ENCODE data around the gene RBM8A.
"Not testable (repeated sequence)": the region's sequence is repeated elsewhere in the genome, so short reads cannot be mapped to it uniquely, and the experiment has no call there.

The RBM8A gene

DNA sequence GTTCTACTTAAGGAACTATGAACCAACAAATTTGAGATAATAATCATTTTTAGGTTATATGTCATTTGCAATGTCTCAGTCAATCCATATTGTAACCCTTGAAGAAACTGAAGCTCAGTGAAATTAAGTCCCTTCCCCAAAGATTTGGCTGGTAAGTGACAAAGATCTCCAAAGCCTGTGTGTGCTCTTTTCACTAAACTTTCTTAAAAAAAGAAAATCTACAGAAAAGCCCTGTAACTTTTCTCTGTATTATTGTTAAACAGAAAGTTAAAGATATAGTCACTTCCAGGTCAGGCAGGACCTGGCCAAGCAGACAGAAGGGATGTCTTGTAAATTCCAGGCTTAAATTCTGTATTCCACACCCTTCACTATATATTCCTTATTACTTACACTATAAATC lies 29.1 kb upstream of the RBM8A start:
- DNase-seq (ENCODE audit: low read depth): no peak

DNA sequence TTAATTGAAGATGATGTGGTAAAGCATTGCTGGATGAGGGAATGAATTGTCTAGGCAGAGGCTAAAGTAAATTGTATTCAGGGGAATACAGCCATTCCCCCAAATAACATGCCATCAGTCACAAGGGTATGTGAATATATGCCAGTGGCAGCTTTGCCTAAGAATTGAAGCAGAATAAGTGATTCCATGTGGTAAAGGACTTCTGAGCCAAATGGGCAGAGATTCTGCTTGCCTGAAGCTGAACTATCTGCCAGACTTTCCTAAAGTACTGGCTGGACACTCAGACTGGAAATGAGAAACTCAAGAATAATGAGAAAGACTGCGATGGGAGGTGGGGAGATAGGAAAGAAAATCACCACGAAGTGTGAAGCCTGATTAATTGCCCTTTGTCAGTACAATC lies 28.2 kb upstream of the RBM8A start:
- DNase-seq (ENCODE audit: low read depth): no peak

DNA sequence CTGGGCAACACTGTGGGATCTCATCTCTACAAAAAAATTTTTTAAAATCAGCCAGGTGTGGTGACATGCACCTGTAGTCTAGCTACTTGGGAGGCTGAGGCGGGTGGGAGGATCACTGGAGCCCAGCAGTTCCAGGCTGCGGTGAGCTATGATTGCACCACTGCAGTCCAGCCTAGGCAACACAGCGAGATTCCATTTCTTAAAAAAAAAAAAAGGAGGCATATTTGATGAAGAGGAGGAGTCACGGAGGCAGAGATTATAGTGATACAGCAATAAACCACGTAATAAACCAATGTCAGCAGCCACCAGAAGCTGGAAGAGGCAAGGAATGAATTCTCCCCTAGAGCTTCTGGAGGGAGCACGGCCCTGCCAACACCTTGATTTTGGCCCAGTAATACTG lies 26.6 kb upstream of the RBM8A start:
- no peak for DNase-seq (ENCODE audit: low read depth)

DNA sequence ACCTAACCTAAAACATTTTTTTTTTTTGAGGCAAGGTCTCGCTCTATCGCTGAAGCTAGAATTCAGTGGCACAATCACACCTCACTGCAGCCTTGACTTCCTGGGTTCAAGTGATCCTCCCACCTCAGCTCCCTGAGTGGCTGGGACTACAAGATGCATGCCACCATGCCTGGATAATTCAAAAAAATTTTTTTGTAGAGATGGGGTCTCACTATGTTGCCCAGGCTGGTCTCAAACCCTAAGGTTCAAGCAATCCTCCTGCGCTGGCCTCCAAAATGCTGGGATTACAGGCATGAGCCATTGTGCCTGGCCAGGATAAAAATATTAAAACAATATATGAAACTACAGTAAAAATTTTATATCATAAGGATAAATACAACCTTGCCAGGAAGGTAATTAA lies 25.6 kb upstream of the RBM8A start:
- no peak for DNase-seq (ENCODE audit: low read depth)

DNA sequence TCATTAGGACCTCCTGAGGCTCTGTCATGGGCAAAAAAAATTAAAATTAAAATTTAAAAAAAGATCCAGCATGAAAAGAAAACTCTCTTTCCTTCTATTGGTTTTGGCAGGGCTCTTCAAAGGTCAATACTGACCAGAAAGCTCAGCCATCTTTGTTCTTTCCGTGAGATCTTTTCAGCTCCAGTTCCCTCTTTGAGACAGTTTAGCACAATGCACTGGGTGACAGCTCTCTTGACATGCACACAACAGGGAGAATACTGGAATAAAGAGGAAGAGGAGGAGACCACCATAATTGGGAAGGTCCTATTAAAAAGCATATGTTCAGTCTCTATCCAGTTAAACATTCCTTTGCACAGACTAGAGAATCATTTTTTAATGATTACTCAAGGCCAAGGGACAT lies 24.2 kb upstream of the RBM8A start:
- DNase-seq (ENCODE audit: low read depth): no peak

DNA sequence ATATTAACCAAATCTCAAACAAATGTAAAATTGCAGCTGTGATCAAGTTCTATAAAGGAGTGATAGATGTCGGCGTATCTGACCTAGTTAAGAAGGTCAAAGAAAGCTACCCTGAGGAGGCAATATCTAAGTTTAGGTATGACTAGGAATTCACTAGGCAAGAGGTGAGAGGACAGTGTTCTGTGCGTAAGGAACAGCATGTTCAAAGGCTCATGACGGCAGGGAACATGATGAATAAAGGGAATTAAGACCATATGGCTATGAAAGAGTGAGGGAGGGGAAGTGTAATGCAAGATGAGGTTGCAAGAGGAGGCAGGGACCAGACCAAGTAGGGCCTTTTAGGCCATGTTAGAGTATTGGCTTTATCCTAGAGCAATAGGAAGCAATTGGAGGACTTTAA lies 21.9 kb upstream of the RBM8A start:
- DNase-seq (ENCODE audit: low read depth): no peak

DNA sequence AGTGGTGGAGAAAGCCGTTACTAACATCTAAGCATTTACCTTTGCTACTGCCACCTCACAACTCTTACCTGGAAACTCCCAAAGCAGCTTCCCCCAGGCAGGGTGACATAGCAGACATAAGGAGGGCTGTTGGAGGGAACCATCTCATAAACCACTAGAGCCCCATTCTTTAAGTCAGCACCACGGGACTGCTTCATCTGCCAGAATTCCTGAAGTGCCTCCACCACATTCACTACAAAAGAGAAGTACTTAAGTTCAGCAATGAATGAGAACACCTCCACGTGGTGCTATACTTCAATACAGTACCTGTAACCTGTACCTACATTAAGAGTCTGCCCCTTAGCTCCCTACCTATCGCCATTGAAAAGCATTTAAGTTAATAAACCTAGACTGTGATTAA lies 20.3 kb upstream of the RBM8A start:
- no peak for DNase-seq (ENCODE audit: low read depth)

DNA sequence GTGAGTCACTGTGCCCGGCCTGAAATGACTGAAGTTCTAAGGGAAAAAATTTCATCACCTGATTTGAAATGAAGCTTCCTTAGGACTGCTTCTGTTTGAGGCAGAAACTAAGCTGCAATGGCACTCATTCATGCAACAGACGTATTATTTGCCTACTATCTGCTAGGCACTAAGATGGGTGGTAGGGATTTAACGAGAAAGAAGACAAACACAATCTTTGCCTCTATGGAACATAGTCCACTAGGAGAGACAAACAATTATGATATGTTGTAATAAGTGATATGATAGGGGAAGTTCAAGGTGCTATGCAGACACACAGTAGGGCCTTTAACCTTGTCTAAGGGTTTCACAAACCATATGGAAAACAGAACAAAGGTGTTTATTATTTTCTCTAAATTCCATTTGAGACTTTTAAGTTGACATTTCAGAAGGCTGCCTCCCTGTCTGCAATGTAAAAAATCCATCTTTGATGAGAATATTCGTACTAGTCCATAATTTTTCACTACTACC lies 19.2 kb upstream of the RBM8A start:
- no peak for DNase-seq (ENCODE audit: low read depth)

DNA sequence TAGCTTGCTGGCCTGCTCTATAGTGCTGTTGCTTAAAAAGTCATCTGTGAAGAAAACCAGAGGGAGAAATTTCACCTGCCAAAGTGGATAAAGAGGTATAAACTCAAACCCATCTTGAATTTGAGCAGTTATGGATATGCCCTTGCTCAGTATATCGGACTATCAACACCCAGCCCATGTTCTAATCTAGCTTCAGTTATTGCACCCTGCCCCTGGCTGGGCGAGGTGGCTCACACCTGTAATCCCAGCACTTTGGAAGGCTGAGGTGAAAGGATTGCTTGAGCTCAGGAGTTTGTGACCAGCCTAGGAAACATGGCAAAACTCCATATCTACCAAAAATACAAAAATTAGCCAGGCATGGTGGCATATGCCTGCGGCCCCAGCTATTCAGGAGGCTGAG lies 17.2 kb upstream of the RBM8A start:
- DNase-seq (ENCODE audit: low read depth): no peak

DNA sequence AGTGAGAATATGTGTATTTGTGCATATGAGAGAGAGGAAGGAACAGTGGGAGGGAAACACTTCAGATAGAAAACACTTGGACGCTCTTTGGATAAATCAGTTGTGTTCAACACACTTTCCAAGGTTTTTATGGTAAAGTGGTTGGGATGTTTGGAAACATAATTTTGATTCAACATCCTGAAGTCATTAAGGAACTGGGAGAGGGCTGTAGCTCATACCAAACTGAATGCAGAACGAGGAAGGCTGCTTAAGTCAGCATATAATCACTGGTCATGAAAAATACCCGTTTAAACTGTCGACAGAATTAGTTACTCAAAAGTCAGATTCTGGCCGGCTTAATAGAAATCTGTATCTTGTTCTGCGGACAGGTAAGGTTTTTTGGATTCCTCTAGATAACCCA lies 15.6 kb upstream of the RBM8A start:
- DNase-seq (ENCODE audit: low read depth): no peak

DNA sequence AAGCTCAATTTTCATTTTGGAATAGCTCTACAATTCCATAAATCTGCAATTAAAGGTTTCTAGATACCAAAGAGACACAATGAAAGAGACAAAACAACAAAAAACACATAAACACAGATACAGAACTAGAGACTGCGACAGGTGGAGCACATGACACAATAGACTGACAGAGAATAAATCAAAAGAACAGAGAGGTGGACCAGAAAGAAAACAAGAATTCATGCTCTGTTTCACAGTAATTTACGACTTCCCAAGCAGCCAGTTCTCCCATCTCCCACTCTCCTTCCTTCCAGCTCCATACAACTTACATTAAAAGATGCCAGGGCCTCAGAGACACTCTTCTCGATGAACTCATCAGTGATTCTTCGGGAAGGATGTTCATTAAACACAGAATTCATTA lies 15.1 kb upstream of the RBM8A start:
- DNase-seq (ENCODE audit: low read depth): no peak

DNA sequence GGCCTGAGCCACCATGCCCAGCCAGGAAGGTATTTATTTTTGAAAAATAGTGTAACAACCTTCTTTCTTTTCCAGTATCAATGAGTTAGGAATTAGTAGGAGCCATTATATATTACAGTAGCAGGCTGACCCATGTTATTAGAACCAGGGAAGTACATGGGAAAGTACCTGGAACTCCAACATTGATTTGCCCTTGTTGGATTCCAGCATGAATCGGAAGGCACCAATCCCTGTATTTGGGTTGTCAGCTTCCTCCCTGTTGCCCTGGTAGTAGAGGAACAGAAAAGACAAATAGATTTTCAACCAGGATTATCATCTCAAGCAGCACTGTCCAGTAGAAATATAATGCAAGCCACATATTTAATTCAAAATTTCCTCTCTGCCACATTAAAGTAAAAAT lies 10.2 kb upstream of the RBM8A start:
- DNase-seq (ENCODE audit: low read depth): no peak

DNA sequence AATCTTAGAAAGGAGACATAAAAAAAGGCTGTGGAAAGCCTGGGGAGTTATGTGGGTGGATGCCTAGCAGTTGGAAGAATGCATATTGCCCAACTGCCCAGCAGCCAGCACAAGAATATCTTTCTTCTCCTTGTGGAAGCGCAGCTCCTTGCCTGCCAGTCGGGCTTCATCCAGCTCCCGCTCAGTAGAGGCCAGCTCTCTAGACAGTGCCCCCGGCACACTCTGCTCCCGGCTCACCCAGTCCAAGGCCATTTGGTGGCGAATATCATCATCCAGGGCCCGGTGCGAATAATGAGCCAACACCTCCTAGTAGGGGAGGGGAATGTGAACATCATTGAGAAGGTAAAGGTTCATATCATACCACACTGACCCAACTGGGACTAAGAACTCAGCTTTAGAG lies 9.0 kb upstream of the RBM8A start:
- DNase-seq (ENCODE audit: low read depth): no peak

DNA sequence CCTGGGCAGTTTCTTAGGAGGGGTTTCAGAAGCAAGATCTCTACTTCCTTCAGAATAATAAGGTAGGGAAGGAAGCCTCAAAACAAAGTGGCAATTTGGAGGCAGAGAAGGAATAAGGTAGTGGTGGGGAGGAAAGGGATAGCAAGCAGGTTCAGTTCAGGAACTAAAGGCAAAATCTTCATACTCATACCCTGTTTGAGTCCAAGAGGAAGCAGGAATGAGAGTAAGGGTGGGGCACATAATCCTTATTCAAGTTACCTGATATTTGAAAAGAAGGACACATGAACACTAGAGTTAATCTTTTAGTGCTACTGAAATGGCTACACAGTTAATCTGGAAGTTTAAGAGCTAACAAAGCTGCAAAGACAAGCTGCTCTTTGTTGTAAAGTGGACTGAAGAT lies 8.4 kb upstream of the RBM8A start:
- DNase-seq (ENCODE audit: low read depth): no peak

DNA sequence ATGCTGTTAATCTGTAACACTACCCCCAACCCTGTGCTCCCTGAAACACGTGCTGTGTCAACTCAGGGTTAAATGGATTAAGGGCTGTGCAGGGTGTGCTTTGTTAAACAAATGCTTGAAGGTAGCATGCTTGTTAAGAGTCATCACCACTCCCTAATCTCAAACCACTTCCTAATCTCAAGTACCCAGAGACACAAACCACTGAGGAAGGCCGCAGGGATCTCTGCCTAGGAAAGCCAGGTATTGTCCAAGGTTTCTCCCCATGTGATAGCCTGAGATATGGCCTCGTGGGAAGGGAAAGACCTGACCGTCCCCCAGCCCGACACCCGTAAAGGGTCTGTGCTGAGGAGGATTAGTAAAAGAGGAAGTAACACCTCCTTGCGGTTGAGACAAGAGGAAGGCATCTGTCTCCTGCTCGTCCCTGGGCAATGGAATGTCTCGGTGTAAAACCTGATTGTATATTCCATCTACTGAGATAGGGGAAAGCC lies 5.3 kb upstream of the RBM8A start:
- peak; percentile 16 for DNase-seq (ENCODE audit: low read depth)

DNA sequence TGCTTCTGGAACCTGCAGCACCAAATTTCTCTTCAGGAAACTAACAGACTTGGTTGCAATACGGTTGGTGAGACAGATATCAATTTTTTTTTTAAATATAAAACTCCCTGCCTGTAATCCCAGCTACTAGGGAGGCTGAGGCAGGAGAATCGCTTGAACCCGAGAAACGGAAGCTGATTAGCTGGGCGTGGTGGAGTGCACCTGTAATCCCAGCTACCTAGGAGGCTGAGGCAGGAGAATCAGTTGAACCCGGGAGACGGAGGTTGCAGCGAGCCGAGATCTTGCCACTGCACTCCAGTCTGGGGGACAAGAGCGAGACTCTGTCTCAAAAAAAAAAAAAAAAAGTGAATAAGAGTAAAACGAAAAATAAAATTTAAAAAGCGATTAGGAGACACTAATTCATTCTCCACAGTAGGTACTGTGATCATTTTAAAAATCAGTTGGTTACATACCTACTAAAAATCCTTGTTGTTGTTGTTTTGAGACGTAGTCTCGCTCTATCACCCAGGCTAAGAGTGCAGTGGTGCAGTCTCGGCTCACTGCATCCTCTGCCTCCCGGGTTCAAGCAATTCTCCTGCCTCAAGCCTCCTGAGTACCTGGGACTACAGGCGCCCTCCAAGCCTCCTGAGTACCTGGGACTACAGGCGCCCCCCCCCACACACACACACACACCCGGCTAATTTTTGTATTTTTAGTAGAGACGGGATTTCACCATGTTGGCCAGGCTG lies 796 bp upstream of the RBM8A start:
- no peak for DNase-seq (ENCODE audit: low read depth)

DNA sequence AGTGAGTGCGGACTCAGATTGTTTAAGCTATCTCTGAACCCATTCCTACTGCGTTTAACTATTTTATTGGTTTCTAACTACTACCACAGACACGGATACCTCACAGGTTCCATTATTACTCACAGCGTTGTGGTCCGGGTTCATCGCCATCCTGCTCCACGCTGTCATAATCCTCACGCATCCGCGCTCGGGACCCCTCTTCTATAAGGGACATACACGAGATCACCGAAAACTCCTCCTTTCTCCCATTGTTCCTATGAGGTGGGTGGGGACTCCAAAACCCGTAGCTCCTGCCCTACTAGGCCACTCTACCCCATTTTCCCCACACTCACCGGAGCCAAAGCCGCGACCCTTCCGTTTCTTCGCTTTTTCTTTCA lies 610 bp downstream of the RBM8A start:
- DNase-seq (ENCODE audit: low read depth): no peak

DNA sequence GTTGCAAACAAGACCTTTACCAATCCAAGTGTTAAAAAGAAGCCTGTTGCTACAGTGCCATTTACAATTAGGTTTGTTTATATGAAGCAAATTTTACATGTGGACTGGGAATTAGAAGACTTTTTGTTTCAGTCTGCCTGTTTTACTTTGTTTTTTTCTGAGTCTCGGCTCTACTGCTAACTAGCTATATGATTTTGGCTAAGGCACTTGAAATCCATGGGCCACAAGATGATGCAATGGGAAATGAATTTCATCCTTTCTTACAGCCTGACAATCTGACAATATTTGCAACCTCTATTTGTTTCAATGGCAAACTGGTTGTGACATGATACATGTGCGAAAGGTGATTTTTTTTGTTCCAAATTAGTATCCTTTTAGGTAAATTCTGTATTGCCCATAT lies 5.0 kb downstream of the RBM8A start:
- DNase-seq (ENCODE audit: low read depth): no peak

DNA sequence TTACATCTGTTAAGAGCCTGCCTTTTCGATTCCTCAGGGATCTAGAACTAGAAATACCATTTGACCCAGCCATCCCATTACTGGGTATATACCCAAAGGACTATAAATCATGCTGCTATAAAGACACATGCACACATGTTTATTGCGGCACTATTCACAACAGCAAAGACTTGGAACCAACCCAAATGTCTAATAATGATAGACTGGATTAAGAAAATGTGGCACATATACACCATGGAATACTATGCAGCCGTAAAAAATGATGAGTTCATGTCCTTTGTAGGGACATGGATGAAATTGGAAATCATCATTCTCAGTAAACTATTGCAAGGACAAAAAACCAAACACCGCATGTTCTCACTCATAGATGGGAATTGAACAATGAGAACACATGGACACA lies 7.0 kb downstream of the RBM8A start:
- DNase-seq (ENCODE audit: low read depth): not testable (repeated sequence)

DNA sequence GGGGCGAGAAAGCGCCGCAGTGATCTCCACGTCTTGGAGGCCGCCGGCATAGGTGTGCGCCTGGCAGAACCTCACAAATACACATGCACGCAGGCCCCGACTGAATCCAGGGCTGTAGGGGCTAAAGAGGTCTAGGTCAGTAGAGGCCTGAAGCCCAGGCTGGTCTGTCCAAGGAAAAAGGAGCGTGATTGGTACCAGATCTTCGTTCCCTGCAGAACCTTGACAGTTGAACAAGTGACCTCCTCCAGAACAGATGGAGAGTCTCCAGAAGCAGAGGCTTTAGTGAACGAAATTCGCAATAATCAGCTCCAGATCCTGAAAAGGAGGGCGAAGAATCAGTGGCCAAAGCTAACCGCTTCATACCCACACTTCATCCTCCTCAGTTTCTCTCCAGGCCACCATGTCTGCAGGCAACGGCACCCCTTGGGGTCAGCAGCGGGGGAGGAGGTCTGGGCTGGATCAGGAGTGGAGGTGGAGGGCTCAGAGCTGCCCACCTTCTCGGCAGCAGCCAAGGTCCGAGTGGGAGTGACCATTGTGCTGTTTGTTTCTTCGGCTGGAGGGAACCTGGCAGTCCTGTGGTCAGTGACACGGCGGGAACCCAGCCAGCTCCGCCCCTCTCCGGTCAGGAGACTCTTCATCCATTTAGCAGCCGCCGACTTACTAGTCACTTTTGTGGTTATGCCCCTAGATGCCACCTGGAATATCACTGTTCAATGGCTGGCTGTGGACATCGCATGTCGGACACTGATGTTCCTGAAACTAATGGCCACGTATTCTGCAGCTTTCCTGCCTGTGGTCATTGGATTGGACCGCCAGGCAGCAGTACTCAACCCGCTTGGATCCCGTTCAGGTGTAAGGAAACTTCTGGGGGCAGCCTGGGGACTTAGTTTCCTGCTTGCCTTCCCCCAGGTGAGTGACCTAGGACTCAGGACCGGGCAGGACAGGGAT lies 8.0 kb downstream of the RBM8A start:
- no peak for DNase-seq (ENCODE audit: low read depth)

DNA sequence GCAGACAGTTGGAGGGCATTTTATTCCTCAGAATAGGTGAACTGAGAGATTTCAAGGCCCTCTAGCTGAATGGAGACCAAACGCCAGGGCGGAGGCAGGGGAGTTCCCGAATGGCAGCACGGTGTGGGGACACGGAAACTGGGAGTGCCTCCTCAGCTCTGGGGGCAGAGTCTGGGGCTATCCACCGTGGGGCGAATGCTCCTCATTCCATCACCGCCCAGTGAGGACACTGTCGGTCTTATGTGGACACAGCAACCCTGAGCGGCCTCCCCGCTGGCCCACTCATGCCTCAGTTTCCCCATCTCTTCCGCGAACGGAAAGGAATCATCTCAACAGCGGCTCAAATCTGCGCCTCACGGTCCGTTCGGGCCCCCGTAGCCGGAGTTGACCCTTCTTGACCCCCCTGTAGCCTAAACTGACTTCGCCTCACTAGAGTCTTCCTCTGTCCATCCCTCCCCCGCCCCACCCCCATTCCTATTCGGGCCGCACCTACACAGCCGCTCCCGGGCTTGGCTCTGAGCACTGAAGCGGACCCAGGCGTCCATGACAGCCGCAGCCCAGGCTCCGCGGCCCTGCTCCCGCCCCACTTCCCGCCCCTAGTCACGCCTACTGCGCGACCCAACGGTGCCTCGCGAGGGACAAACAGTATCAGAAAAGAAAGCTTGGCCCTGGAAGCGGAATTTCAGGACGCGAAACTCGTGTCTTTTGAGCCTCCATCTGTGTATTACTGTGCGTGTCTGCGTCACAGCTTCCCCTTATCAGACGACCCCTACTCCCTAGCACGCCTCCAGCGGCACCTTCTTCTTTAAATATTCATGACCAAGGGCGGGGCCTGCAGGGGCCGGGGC lies 8.9 kb downstream of the RBM8A start, which contains the start of gene PEX11B:
Gene PEX11B (minus strand): TSS at position 574 of the 848 bp plus-strand sequence. CDS start 29 bp downstream, at position 545.
- DNase-seq (ENCODE audit: low read depth): peak; percentile 87

DNA sequence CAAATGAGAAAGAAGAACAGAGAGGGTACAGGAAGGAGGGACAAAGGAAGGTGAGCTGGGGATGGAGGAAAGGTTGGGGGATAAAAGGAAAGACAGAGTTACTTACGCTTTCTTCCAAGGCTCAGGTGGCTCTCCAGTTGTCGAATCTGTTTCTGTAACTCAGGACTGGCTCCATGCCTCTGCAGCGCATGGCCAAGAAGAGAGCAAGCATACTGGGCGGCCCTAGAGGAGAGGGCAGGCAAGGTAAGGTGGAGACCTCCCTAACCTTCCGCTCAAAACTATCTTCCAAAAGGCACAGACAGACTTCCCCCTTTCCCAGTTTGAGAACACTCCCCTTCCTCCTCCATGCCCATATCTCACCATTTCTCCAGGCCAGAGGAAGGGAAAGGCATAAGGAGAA lies 9.7 kb downstream of the RBM8A start:
- DNase-seq (ENCODE audit: low read depth): no peak
